Esophagus squamous epithelium (tissue), 5 donors: Measurements from ENCODE around the gene CXorf66. TPM values are rescaled to one million over a fixed set of nuclear protein-coding genes. Genes with fewer than 3 reads are reported as not detected.
"Not testable (repeated sequence)": the region's sequence is repeated elsewhere in the genome, so short reads cannot be mapped to it uniquely, and the experiment has no call there.

Source experiments
- DNase-seq: peaks from one replicate; lab custom pipeline; 2025; lab: John Stamatoyannopoulos, UW
- H3K27ac ChIP-seq, 4 donors: fragments of 200-600 bp; sonication (generic); one replicate each; pipeline ENCODE4 v1.5.1; 2016 to 2019; ENCODE audit warnings: mild to moderate bottlenecking in 1 of 4
- H3K27me3 ChIP-seq, 4 donors: fragments of 200-600 bp; sonication (generic); 1 replicate in 3 of 4; 2 replicates in 1 of 4; pipeline versions ENCODE4 v1.5.1 to v1.6.0; 2017 to 2021; ENCODE audit warnings: antibody characterized with exemption in 1 of 4
- H3K36me3 ChIP-seq, 3 donors: fragments of 200-600 bp; sonication (generic); one replicate each; pipeline ENCODE4 v1.5.1; 2016 to 2019
- H3K4me1 ChIP-seq, 3 donors: fragments of 200-600 bp; sonication (generic); one replicate each; pipeline ENCODE4 v1.5.1; 2017 to 2019
- H3K4me3 ChIP-seq, 4 donors: fragments of 200-600 bp; sonication (generic); 1 replicate in 3 of 4; 2 replicates in 1 of 4; pipeline ENCODE4 v1.5.1; 2016 to 2019; ENCODE audit warnings: mild to moderate bottlenecking in 2 of 4, moderate library complexity in 1 of 4
- H3K9me3 ChIP-seq, 3 donors: fragments of 200-600 bp; sonication (generic); one replicate each; pipeline ENCODE4 v1.5.1; 2016 to 2019
- CTCF ChIP-seq, 6 experiments: fragments of 450-650 bp in 4 of 6; fragments of 200-600 bp in 2 of 6; sonication (generic) in 2 of 6; IDR thresholded peaks; one replicate each; pipeline ENCODE4 v1.5.1; 2016 to 2019; ENCODE audit warnings: antibody characterized with exemption in 6 of 6, mild to moderate bottlenecking in 4 of 6, moderate library complexity in 4 of 6
- POLR2A ChIP-seq, 4 donors: fragments of 450-650 bp; IDR thresholded peaks; one replicate each; pipeline ENCODE4 v1.6.1; 2017; ENCODE audit warnings: antibody characterized with exemption in 4 of 4, mild to moderate bottlenecking in 4 of 4, moderate library complexity in 3 of 4
- WGBS, 2 donors: methylation state at CpG; one replicate each; pipeline ENCODE4 v1.1.5; 2018; 5-methylcytosine and 5-hydroxymethylcytosine counted together
- intact Hi-C: fragments of 100-400 bp; cut with DNase I; formaldehyde crosslinking; loops from one replicate; pipeline ENCODE4 v1.15.0; 2022
- total RNA-seq, 4 donors: library from RNA; depleted of rRNA; stranded (reverse); fragments of >200 nt; gene quantifications; one replicate each; pipeline ENCODE4 v1.1.0, GENCODE V29; 2016
- donor health status: DM: yes; HTN: yes; CAD: no.

Gene CXorf66
- total RNA-seq, 4 donors from 2014 or later: not detected

GRCh38 chrX:139971394-139971749, 6.1 kb upstream of the CXorf66 start:
- no peak overlapping the region for H3K4me3 ChIP-seq

GRCh38 chrX:139969286-139969685, 4.0 kb upstream of the CXorf66 start:
- H3K4me1 ChIP-seq: no peaks in the 10 kb centered on the region
- intact Hi-C loops: no loop called here
- no peaks in the 10 kb centered on the region for H3K9me3 ChIP-seq
- no peaks in the 10 kb centered on the region for H3K36me3 ChIP-seq
- 20% methylated on average over 1 of the region's 2 CpGs; no CpG with 5 or more reads in 1 of the 2 donors for WGBS, 2 donors
- H3K4me3 ChIP-seq: no peak overlapping the region
- no peak for TF ChIP-seq CTCF (IDR thresholded peaks at IDR 0.05)
- no peak for TF ChIP-seq POLR2A (IDR thresholded peaks at IDR 0.05)
- no peak overlapping the region for H3K27ac ChIP-seq
- no peak for DNase-seq
- no peaks in the 10 kb centered on the region for H3K27me3 ChIP-seq

More at GRCh38 chrX:139971394-139971749, 6.1 kb upstream of the CXorf66 start:
- 13 to 67% methylated on average over 3 to 8 of the region's 10 CpGs for WGBS, 2 donors
- intact Hi-C loops: no loop called here
- no peak for TF ChIP-seq CTCF (IDR thresholded peaks at IDR 0.05)
- TF ChIP-seq POLR2A (IDR thresholded peaks at IDR 0.05): no peak
- no peaks in the 10 kb centered on the region for H3K9me3 ChIP-seq
- no peaks in the 10 kb centered on the region for H3K36me3 ChIP-seq
- H3K27ac ChIP-seq: no peak overlapping the region
- H3K27me3 ChIP-seq: no peaks in the 10 kb centered on the region
- no peak for DNase-seq
- H3K4me1 ChIP-seq: no peaks in the 10 kb centered on the region

- 59 to 72% methylated on average over 3 of the region's 3 CpGs for WGBS, 2 donors
- H3K27ac ChIP-seq: no peak overlapping the region
- no peak overlapping the region for H3K4me3 ChIP-seq
- TF ChIP-seq CTCF (IDR thresholded peaks at IDR 0.05) (no peak), POLR2A (IDR thresholded peaks at IDR 0.05) (no peak)
- no peaks in the 10 kb centered on the region for H3K9me3 ChIP-seq
- intact Hi-C loops: no loop called here
- H3K27me3 ChIP-seq: no peaks in the 10 kb centered on the region
- H3K36me3 ChIP-seq: no peaks in the 10 kb centered on the region
- H3K4me1 ChIP-seq: no peaks in the 10 kb centered on the region
- no peak for DNase-seq
These were observed 2.4 kb upstream of the CXorf66 start for GRCh38 chrX:139967750-139968149.

GRCh38 chrX:139967300-139967699, 2.0 kb upstream of the CXorf66 start:
- Histone ChIP-seq H3K36me3 (no peaks in the 10 kb centered on the region), H3K4me3 (no peak overlapping the region), H3K27ac (no peak overlapping the region), H3K4me1 (no peaks in the 10 kb centered on the region), H3K27me3 (no peaks in the 10 kb centered on the region), H3K9me3 (no peaks in the 10 kb centered on the region)
- TF ChIP-seq CTCF (IDR thresholded peaks at IDR 0.05) (peak in 1 of 6 experiments; percentile 13), POLR2A (IDR thresholded peaks at IDR 0.05) (no peak)
- DNase-seq: no peak
- intact Hi-C loops: no loop called here
- WGBS, 2 donors: 55 to 59% methylated on average over 4 of the region's 4 CpGs

- H3K27ac ChIP-seq, H3K4me3 ChIP-seq, intact Hi-C loops, H3K36me3 ChIP-seq, H3K27me3 ChIP-seq, H3K4me1 ChIP-seq, DNase-seq, H3K9me3 ChIP-seq: not testable (repeated sequence)
- WGBS, 2 donors: 51 to 63% methylated on average over 3 of the region's 3 CpGs
These were observed 838 bp upstream of the CXorf66 start for GRCh38 chrX:139966159-139966558.

GRCh38 chrX:139961091-139961490, 4.2 kb downstream of the CXorf66 start:
- H3K9me3 ChIP-seq, H3K4me3 ChIP-seq, H3K36me3 ChIP-seq, H3K4me1 ChIP-seq, H3K27ac ChIP-seq, H3K27me3 ChIP-seq, DNase-seq, intact Hi-C loops: not testable (repeated sequence)
- 15 to 21% methylated on average over 2 of the region's 2 CpGs for WGBS, 2 donors
